Measurements from ENCODE around the gene ABCC10. TPM values are rescaled to one million over a fixed set of nuclear protein-coding genes. Genes with fewer than 3 reads are reported as not detected.

ABCC10 gene
- total RNA-seq, 4 donors from 2014 or later, result 10.8 to 23.9 (median 19.3) TPM

GRCh38 chr6:43452896-43453295 lies 25.6 kb downstream of the ABCC10 start:
- WGBS, 2 donors, result no CpG with 5 or more reads among the region's 4 CpGs
- Histone ChIP-seq H3K27ac (peak overlapping the region in 1 of 4 donors; percentile 17), H3K27me3 (peaks cover 0 to 34% (median 4%) of the 10 kb centered on the region in 4 donors), H3K36me3 (peaks cover 19 to 54% (median 23%) of the 10 kb centered on the region in 3 donors), H3K4me3 (no peak overlapping the region), H3K9me3 (no peaks in the 10 kb centered on the region), H3K4me1 (peaks cover 6 to 49% (median 9%) of the 10 kb centered on the region in 3 donors)
- intact Hi-C loops (cut with DNase I), result loop anchor here (5.0 kb wide), 1 partner anchor 44 kb away; no protein-coding TSS in a partner anchor
- TF ChIP-seq CTCF (IDR thresholded peaks at IDR 0.05) (no peak), POLR2A (IDR thresholded peaks at IDR 0.05) (no peak)
- DNase-seq, result no peak

GRCh38 chr6:43453831-43454230 lies 26.5 kb downstream of the ABCC10 start:
- Histone ChIP-seq H3K36me3 (peaks cover 19 to 45% (median 19%) of the 10 kb centered on the region in 3 donors), H3K4me1 (peaks cover 6 to 49% (median 9%) of the 10 kb centered on the region in 3 donors), H3K27ac (peak overlapping the region in 2 of 4 donors; percentile 59 to 79), H3K4me3 (peak overlapping the region in 2 of 4 donors; percentile 55 to 60), H3K27me3 (peaks cover 0 to 44% (median 4%) of the 10 kb centered on the region in 4 donors), H3K9me3 (no peaks in the 10 kb centered on the region)
- intact Hi-C loops (cut with DNase I), result loop anchor here (5.0 kb wide), 1 partner anchor 43 kb away; no protein-coding TSS in a partner anchor
- TF ChIP-seq POLR2A (IDR thresholded peaks at IDR 0.05) (no peak), CTCF (IDR thresholded peaks at IDR 0.05) (no peak)
- no peak for DNase-seq

- DNase-seq, result no peak
- intact Hi-C loops (cut with DNase I), result loop anchor here (5.0 kb wide), 1 partner anchor 43 kb away; no protein-coding TSS in a partner anchor
- Histone ChIP-seq H3K27me3 (peaks cover 0 to 48% (median 4%) of the 10 kb centered on the region in 4 donors), H3K36me3 (peaks cover 14 to 40% (median 18%) of the 10 kb centered on the region in 3 donors), H3K4me3 (peak overlapping the region; percentile 38 to 67 (median 58)), H3K27ac (peak overlapping the region; percentile 59 to 79 (median 70)), H3K4me1 (peaks cover 6 to 49% (median 9%) of the 10 kb centered on the region in 3 donors), H3K9me3 (no peaks in the 10 kb centered on the region)
- no peak for TF ChIP-seq POLR2A (IDR thresholded peaks at IDR 0.05)
- TF ChIP-seq CTCF (IDR thresholded peaks at IDR 0.05), result peak; percentile 90 to 97 (median 92)
- WGBS, 2 donors, result 11 to 14% methylated on average over 8 to 14 of the region's 17 CpGs
Observed at GRCh38 chr6:43454290-43454695, 27.0 kb downstream of the ABCC10 start.

- peaks cover 6 to 49% (median 9%) of the 10 kb centered on the region in 3 donors for H3K4me1 ChIP-seq
- peaks cover 10 to 34% (median 11%) of the 10 kb centered on the region in 3 donors for H3K36me3 ChIP-seq
- peak overlapping the region; percentile 38 to 67 (median 58) for H3K4me3 ChIP-seq
- no peaks in the 10 kb centered on the region for H3K9me3 ChIP-seq
- 1 to 4% methylated on average over 27 to 33 of the region's 97 CpGs for WGBS, 2 donors
- intact Hi-C loops (cut with DNase I), result loop anchor here (5.0 kb wide), 1 partner anchor 42 kb away; no protein-coding TSS in a partner anchor
- peak overlapping the region; percentile 59 to 79 (median 70) for H3K27ac ChIP-seq
- DNase-seq, result no peak
- peaks cover 0 to 55% (median 4%) of the 10 kb centered on the region in 4 donors for H3K27me3 ChIP-seq
- TF ChIP-seq CTCF (IDR thresholded peaks at IDR 0.05) (no peak), POLR2A (IDR thresholded peaks at IDR 0.05) (no peak)
Observed at GRCh38 chr6:43454696-43455530, 27.6 kb downstream of the ABCC10 start.

Measured in esophagus squamous epithelium (tissue), 5 donors.